ENCODE measurements around the gene GRIA3.

The GRIA3 gene

GRCh38 chrX:123184219-123184865 lies at the start of gene GRIA3:
TSS of gene GRIA3 (plus strand) at chrX:123184278. CDS start at chrX:123184536, 258 bp downstream.
- peak in 5 of 51 donors; percentile 0 to 19 (median 7) for DNase-seq

GRCh38 chrX:123138473-123138872 lies 45.6 kb upstream of the GRIA3 start:
- no peak for DNase-seq

GRCh38 chrX:123140454-123140853 lies 43.6 kb upstream of the GRIA3 start:
- DNase-seq: no peak

- no peak for DNase-seq
These were observed 43.2 kb upstream of the GRIA3 start for GRCh38 chrX:123140904-123141303.

- DNase-seq: no peak
These were observed 30.2 kb upstream of the GRIA3 start for GRCh38 chrX:123153846-123154335.

GRCh38 chrX:123155327-123155726 lies 28.8 kb upstream of the GRIA3 start:
- DNase-seq: no peak

- no peak for DNase-seq
These were observed 26.5 kb upstream of the GRIA3 start for GRCh38 chrX:123157586-123157985.

GRCh38 chrX:123159403-123159802 lies 24.7 kb upstream of the GRIA3 start:
- DNase-seq: no peak

GRCh38 chrX:123167621-123168020 lies 16.5 kb upstream of the GRIA3 start:
- DNase-seq: no peak

- no peak for DNase-seq
These were observed 14.7 kb upstream of the GRIA3 start for GRCh38 chrX:123169247-123169901.

GRCh38 chrX:123170546-123170945 lies 13.5 kb upstream of the GRIA3 start:
- DNase-seq: no peak

- no peak for DNase-seq
These were observed 12.3 kb upstream of the GRIA3 start for GRCh38 chrX:123171781-123172180.

GRCh38 chrX:123172869-123173268 lies 11.2 kb upstream of the GRIA3 start:
- DNase-seq: no peak

GRCh38 chrX:123173833-123174232 lies 10.2 kb upstream of the GRIA3 start:
- DNase-seq: no peak

- DNase-seq: no peak
These were observed 8.5 kb upstream of the GRIA3 start for GRCh38 chrX:123175366-123176122.

GRCh38 chrX:123181233-123181914 lies 2.7 kb upstream of the GRIA3 start:
- no peak for DNase-seq

GRCh38 chrX:123184866-123185276 lies 793 bp downstream of the GRIA3 start:
- DNase-seq: peak in 34 of 51 donors; percentile 0 to 73 (median 10)

GRCh38 chrX:123185721-123186120 lies 1.6 kb downstream of the GRIA3 start:
- peak in 2 of 51 donors; percentile 4 to 36 for DNase-seq

- peak in 1 of 51 donors; percentile 33 for DNase-seq
These were observed 2.7 kb downstream of the GRIA3 start for GRCh38 chrX:123186801-123187200.

- DNase-seq: peak in 2 of 51 donors; percentile 2 to 15
These were observed 4.0 kb downstream of the GRIA3 start for GRCh38 chrX:123188081-123188480.

GRCh38 chrX:123189338-123189737 lies 5.3 kb downstream of the GRIA3 start:
- DNase-seq: no peak

GRCh38 chrX:123190096-123190495 lies 6.0 kb downstream of the GRIA3 start:
- no peak for DNase-seq
